K562 (cell line): Measurements from ENCODE around the gene ARMH4. TPM values are rescaled to one million over a fixed set of nuclear protein-coding genes. Genes with fewer than 3 reads are reported as not detected.
A peak's percentile ranks its signal among the peaks of the same experiment; 100 is the strongest.

Experiments
- ATAC-seq: fragments of 200-7000 bp; cut with Tn5 transposase; 3 replicates; pipeline ENCODE4 v1.9.1; 2020; ENCODE audit warnings: moderate library complexity
- BruUV-seq: library from RNA; stranded (reverse); fragments of 400-500 nt; replicated peaks from 2 replicates; lab custom pipeline; 2021; lab: Mats Ljungman, UMichigan
- CTCF ChIA-PET: fragments of 300-600 bp; formaldehyde crosslinking; extraction: SDS; loops from one replicate; lab custom pipeline; 2021; ENCODE audit warnings: low intra/inter-chr PET ratio; lab: Yijun Ruan, JAX
- POLR2A ChIA-PET: fragments of 300-600, 350-650 bp; sonication (Branson Sonifier 250); formaldehyde crosslinking; extraction: SDS; loops from one replicate; lab custom pipeline; 2021; ENCODE audit warnings: antibody characterized with exemption, inconsistent platforms; lab: Yijun Ruan, JAX
- DNase-seq, 4 experiments: peaks; one replicate each; pipeline versions ENCODE4 v3.0.0 to v3.0.0-alpha.2; 2011 to 2018; ENCODE audit warnings: low spot score in 3 of 4, mixed read lengths in 3 of 4; ENCODE audit errors: extremely low read depth in 1 of 4
- FAIRE-seq: peaks from 2 replicates; lab custom pipeline; 2011; peaks lifted over from hg19 to GRCh38; lab: Jason Lieb, UNC
- H2AFZ ChIP-seq: 2 replicates; pipeline ENCODE4 v1.6.0; 2011; ENCODE audit warnings: low read depth, low read length, control low read depth, inconsistent platforms
- H3K27ac ChIP-seq: fragments of 200-600 bp; 3 replicates; pipeline ENCODE4 v1.8.0; 2011; ENCODE audit warnings: low read depth, mild to moderate bottlenecking, control low read depth, inconsistent platforms, low read length, moderate library complexity, mixed read lengths; ENCODE audit errors: extremely low read depth
- H3K27me3 ChIP-seq, 2 experiments: fragments of 300-600 bp in 1 of 2; 2 replicates in 1 of 2; 3 replicates in 1 of 2; pipeline versions ENCODE4 v1.6.0 to v1.8.0; 2011; ENCODE audit warnings: inconsistent platforms in 2 of 2, low read length in 2 of 2, mild to moderate bottlenecking in 1 of 2, mixed read lengths in 1 of 2, moderate library complexity in 1 of 2; ENCODE audit not compliant: control insufficient read depth in 2 of 2, insufficient read depth in 2 of 2
- H3K36me3 ChIP-seq: fragments of 300-600 bp; 3 replicates; pipeline ENCODE4 v1.8.0; 2011; ENCODE audit warnings: mild to moderate bottlenecking, low read length, inconsistent platforms; ENCODE audit not compliant: control insufficient read depth, insufficient read depth
- H3K4me1 ChIP-seq, 2 experiments: fragments of 200-600 bp in 1 of 2; replicated peaks in 1 of 2; 2 replicates in 1 of 2; 3 replicates in 1 of 2; pipeline versions ENCODE4 v1.5.1 to v1.8.0; 2011; ENCODE audit warnings: inconsistent platforms in 2 of 2, low read length in 2 of 2, mild to moderate bottlenecking in 1 of 2, mixed read lengths in 1 of 2, moderate library complexity in 1 of 2; ENCODE audit not compliant: control insufficient read depth in 2 of 2, insufficient read depth in 2 of 2
- H3K4me2 ChIP-seq: 2 replicates; pipeline ENCODE4 v1.6.1; 2011; ENCODE audit warnings: low read length, control low read depth, inconsistent platforms, mixed read lengths; ENCODE audit not compliant: insufficient read depth
- H3K4me3 ChIP-seq: fragments of 200-600 bp; sonication (generic), shearing (Covaris generic); 2 replicates; pipeline ENCODE4 v1.5.1; 2016; ENCODE audit warnings: control low read depth, inconsistent platforms
- H3K79me2 ChIP-seq: fragments of 200-600 bp; 3 replicates; pipeline ENCODE4 v1.8.0; 2011; ENCODE audit warnings: low read length, inconsistent platforms; ENCODE audit not compliant: control insufficient read depth, insufficient read depth
- H3K9ac ChIP-seq, 2 experiments: 2 replicates each; pipeline versions ENCODE4 v1.6.0 to v1.6.1; 2011; ENCODE audit warnings: low read depth in 2 of 2, low read length in 2 of 2, control low read depth in 1 of 2, inconsistent platforms in 1 of 2, mild to moderate bottlenecking in 1 of 2, mixed read lengths in 1 of 2; ENCODE audit not compliant: insufficient read depth in 1 of 2
- H3K9me1 ChIP-seq: one replicate; pipeline ENCODE4 v1.6.0; 2011; ENCODE audit warnings: inconsistent platforms, mild to moderate bottlenecking, low read length, moderate library complexity; ENCODE audit not compliant: control insufficient read depth, insufficient read depth
- H3K9me3 ChIP-seq: replicated peaks from 2 replicates; pipeline ENCODE4 v1.5.1; 2011; ENCODE audit warnings: low read depth, low read length, inconsistent platforms; ENCODE audit not compliant: control insufficient read depth, insufficient read depth
- H4K20me1 ChIP-seq: replicated peaks from 2 replicates; pipeline ENCODE4 v1.6.1; 2011; ENCODE audit warnings: low read length, inconsistent platforms, mixed read lengths; ENCODE audit not compliant: control insufficient read depth, insufficient read depth
- EGR1 ChIP-seq: fragments of 450-650 bp; conservative IDR thresholded peaks from 2 replicates; pipeline ENCODE4 v1.6.1; 2017; ENCODE audit warnings: mild to moderate bottlenecking
- GABPB1 ChIP-seq: sonication (generic); formaldehyde crosslinking; IDR thresholded peaks from 2 replicates; pipeline ENCODE4 v1.8.0; 2022; ENCODE audit warnings: mild to moderate bottlenecking, missing genetic modification reagents
- IRF2 ChIP-seq: sonication (generic); formaldehyde crosslinking; IDR thresholded peaks from 2 replicates; pipeline ENCODE4 v1.8.1; 2022; ENCODE audit warnings: mild to moderate bottlenecking, missing genetic modification reagents
- MEIS2 ChIP-seq: fragments of 450-650 bp; IDR thresholded peaks from 2 replicates; pipeline ENCODE4 v1.6.1; 2014; ENCODE audit warnings: mild to moderate bottlenecking; ENCODE audit not compliant: partially characterized antibody
- SMAD2 ChIP-seq: fragments of 150-350 bp; IDR thresholded peaks from 2 replicates; pipeline ENCODE4 v1.6.1; 2014; ENCODE audit warnings: low read depth, mild to moderate bottlenecking, low read length
- SUPT5H ChIP-seq: fragments of 450-650 bp; IDR thresholded peaks from 2 replicates; pipeline ENCODE4 v1.6.1; 2016
- TRIM28 ChIP-seq: fragments of 450-650 bp; IDR thresholded peaks from 2 replicates; pipeline ENCODE4 v1.6.1; 2017
- ZNF3 ChIP-seq: fragments of 250-450 bp; sonication (Bioruptor Pico); IDR thresholded peaks from 2 replicates; pipeline ENCODE4 v1.5.0; 2021; ENCODE audit warnings: mild to moderate bottlenecking, moderate library complexity
- ZNF717 ChIP-seq: fragments of 250-450 bp; sonication (Bioruptor Pico); IDR thresholded peaks from 2 replicates; pipeline ENCODE4 v1.5.0; 2021
- WGBS: fragments of 100-300 bp; shearing (Covaris generic); methylation state at CpG from one replicate; pipeline ENCODE4 v1.1.6; 2016; ENCODE audit warnings: low coverage, mixed read lengths; ENCODE audit not compliant: insufficient coverage; ENCODE audit errors: missing lambda C conversion rate; 5-methylcytosine and 5-hydroxymethylcytosine counted together
- in situ Hi-C: fragments of 300-500 bp; cut with MboI; formaldehyde crosslinking; loops from 4 replicates; pipeline ENCODE4 v1.15.0; 2018; ENCODE audit warnings: inconsistent platforms, mixed read lengths
- intact Hi-C: fragments of 100-400 bp; cut with micrococcal nuclease; formaldehyde crosslinking; loops from 2 replicates; pipeline ENCODE4 v1.14.2; 2022
- polyA plus RNA-seq, 8 experiments: library from polyadenylated mRNA; depleted of rRNA in 4 of 8; stranded (reverse) in 5 of 8; unstranded in 3 of 8; fragments of >200 nt; fragmentation: Nextera tagmentation in 2 of 8; fragmentation: Illumina TruSeq in 1 of 8; extraction: Ambion mirVana in 2 of 8; extraction: Trizol in 1 of 8; gene quantifications; 2 replicates each; pipeline versions ENCODE4 v1.2.1 to v1.2.3, GENCODE V29; 2011 to 2014; ENCODE audit warnings: inconsistent platforms in 1 of 8, missing spikeins in 1 of 8
- total RNA-seq, 7 experiments: library from RNA; depleted of rRNA in 6 of 7; stranded (reverse); fragments of >200 nt in 6 of 7; fragmentation: Illumina TruSeq in 2 of 7; extraction: Trizol in 2 of 7; gene quantifications; 2 replicates each; pipeline versions ENCODE4 v1.2.1 to v1.2.3, GENCODE V29; 2011 to 2021; ENCODE audit warnings: low replicate concordance in 1 of 7
- TF ChIP-seq, protein P1 (sequence below): sonication (generic); formaldehyde crosslinking; IDR thresholded peaks from 2 replicates; pipeline ENCODE4 v1.8.0; 2022; ENCODE audit warnings: mild to moderate bottlenecking, missing genetic modification reagents
- TF ChIP-seq, protein P2 (sequence below): fragments of 250-450 bp; sonication (Bioruptor Pico); IDR thresholded peaks from 2 replicates; pipeline ENCODE4 v1.8.0; 2021; ENCODE audit warnings: moderate library complexity, mild to moderate bottlenecking, inconsistent platforms

ARMH4 gene
- total and polyA plus RNA-seq, 9 of the 15 experiments (the other 6 are each of a cell fraction or from before 2014, with no cell fraction given) = 0.06 to 0.98 (median 0.07) TPM; not detected in 2

DNA sequence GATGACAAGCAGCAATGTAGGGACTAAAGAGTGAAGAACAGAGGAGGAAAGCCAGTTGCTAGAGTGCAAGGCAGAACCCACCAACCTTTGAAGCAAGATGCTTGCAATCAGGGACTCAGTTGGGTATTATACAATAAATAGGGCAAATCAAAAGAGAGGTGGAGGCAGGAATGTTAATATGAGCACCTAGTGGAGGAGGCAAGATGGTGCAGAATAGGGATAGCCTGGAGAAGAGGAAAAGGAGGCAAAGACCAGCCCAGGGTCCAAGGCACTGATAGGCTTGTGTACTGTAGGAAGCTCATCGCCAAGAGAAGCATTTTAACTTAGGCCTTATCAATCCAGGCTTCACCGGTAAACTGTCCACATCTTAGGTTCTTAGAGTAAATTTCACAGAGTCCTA, 137.2 kb downstream of the ARMH4 start:
- Histone ChIP-seq H3K4me1 (no peaks in the 10 kb centered on the region), H3K79me2 (no peaks in the 10 kb centered on the region), H3K27me3 (no peaks in the 10 kb centered on the region), H3K36me3 (no peaks in the 10 kb centered on the region), H3K27ac (no peak overlapping the region), H3K9me3 (no peaks in the 10 kb centered on the region), H2AFZ (no peak overlapping the region), H3K4me3 (no peak overlapping the region), H4K20me1 (no peaks in the 10 kb centered on the region), H3K4me2 (no peak overlapping the region), H3K9me1 (no peaks in the 10 kb centered on the region), H3K9ac (no peak overlapping the region)
- POLR2A ChIA-PET = no interaction called here
- no peak for FAIRE-seq
- DNase-seq = no peak
- in situ Hi-C loops (no loop called here), intact Hi-C loops (no loop called here)
- WGBS = 0% methylated on average over 2 of the region's 2 CpGs
- peak; percentile 59; the same call in 1 of the 3 replicates for ATAC-seq
- CTCF ChIA-PET = no interaction called here
- BruUV-seq = no TSS peak
- TF ChIP-seq SMAD2 (no peak), GABPB1 (CRISPR knock-in tag) (no peak), ZNF717 (CRISPR knock-in tag) (no peak)
- TF ChIP-seq, protein P1, sequence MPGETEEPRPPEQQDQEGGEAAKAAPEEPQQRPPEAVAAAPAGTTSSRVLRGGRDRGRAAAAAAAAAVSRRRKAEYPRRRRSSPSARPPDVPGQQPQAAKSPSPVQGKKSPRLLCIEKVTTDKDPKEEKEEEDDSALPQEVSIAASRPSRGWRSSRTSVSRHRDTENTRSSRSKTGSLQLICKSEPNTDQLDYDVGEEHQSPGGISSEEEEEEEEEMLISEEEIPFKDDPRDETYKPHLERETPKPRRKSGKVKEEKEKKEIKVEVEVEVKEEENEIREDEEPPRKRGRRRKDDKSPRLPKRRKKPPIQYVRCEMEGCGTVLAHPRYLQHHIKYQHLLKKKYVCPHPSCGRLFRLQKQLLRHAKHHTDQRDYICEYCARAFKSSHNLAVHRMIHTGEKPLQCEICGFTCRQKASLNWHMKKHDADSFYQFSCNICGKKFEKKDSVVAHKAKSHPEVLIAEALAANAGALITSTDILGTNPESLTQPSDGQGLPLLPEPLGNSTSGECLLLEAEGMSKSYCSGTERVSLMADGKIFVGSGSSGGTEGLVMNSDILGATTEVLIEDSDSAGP (CRISPR knock-in tag) = no peak

DNA sequence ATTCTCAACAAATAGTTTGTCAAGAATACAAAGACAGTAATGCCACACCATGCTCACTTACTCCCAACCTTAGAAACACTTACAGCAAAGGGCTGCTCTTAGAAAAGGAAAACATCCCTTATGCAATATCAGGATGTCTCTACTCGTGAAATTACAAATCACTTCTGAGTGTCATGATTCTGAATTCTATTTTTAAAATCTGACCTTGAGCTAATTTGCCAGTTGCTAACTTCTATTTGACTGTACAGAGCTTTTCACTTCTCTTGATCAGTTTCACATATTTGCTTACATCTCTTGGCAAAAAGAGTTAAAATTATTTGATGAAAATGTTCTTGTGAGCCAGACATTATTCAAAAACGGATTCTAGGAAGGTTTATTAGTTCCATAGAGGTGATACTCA, 149.4 kb downstream of the ARMH4 start:
- FAIRE-seq (no peak), DNase-seq (no peak), ATAC-seq (no peak)
- CTCF ChIA-PET = no interaction called here
- in situ Hi-C loops (no loop called here), intact Hi-C loops (no loop called here)
- Histone ChIP-seq H3K36me3 (no peaks in the 10 kb centered on the region), H3K4me2 (no peak overlapping the region), H2AFZ (no peak overlapping the region), H3K4me3 (no peak overlapping the region), H3K9me3 (no peaks in the 10 kb centered on the region), H3K79me2 (no peaks in the 10 kb centered on the region), H3K27ac (no peak overlapping the region), H4K20me1 (no peaks in the 10 kb centered on the region), H3K9me1 (no peaks in the 10 kb centered on the region), H3K9ac (no peak overlapping the region), H3K27me3 (no peaks in the 10 kb centered on the region), H3K4me1 (no peaks in the 10 kb centered on the region)
- POLR2A ChIA-PET = no interaction called here
- no TSS peak for BruUV-seq
- 0% methylated on average over 2 of the region's 2 CpGs for WGBS
- TF ChIP-seq TRIM28 (no peak), SUPT5H (no peak), EGR1 (no peak), ZNF3 (no peak), IRF2 (CRISPR knock-in tag) (no peak), MEIS2 (no peak)
- TF ChIP-seq, protein P2, sequence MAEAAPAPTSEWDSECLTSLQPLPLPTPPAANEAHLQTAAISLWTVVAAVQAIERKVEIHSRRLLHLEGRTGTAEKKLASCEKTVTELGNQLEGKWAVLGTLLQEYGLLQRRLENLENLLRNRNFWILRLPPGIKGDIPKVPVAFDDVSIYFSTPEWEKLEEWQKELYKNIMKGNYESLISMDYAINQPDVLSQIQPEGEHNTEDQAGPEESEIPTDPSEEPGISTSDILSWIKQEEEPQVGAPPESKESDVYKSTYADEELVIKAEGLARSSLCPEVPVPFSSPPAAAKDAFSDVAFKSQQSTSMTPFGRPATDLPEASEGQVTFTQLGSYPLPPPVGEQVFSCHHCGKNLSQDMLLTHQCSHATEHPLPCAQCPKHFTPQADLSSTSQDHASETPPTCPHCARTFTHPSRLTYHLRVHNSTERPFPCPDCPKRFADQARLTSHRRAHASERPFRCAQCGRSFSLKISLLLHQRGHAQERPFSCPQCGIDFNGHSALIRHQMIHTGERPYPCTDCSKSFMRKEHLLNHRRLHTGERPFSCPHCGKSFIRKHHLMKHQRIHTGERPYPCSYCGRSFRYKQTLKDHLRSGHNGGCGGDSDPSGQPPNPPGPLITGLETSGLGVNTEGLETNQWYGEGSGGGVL (CRISPR knock-in tag) = no peak
